NCI-H146 (cell line): Measurements from ENCODE around the gene KLK14.

Source experiments
- DNase-seq: peaks from one replicate; lab custom pipeline; 2025; lab: John Stamatoyannopoulos, UW

KLK14 gene

GRCh38 chr19:51082611-51083010 lies at the start of gene KLK14:
Gene KLK14, minus strand, starts transcription at chr19:51082887. Its CDS starts 273 bp downstream, at chr19:51082614.
- no peak for DNase-seq

- DNase-seq = no peak
Observed at GRCh38 chr19:51131780-51132680, 49.3 kb upstream of the KLK14 start.

DNA sequence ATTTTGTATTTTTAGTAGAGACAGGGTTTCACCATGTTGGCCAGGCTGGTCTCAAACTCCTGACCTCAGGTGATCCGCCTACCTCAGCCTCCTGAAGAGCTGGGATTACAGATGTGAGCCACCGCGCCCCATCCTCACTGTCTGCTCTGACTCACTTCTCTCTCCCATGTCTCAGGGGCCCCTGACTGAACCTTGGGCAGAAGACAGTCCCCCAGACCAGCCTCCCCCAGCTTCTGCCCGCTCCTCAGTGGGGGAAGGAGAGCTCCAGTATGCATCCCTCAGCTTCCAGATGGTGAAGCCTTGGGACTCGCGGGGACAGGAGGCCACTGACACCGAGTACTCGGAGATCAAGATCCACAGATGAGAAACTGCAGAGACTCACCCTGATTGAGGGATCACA lies 47.0 kb upstream of the KLK14 start:
- no peak for DNase-seq

- DNase-seq = no peak
Observed at GRCh38 chr19:51128227-51128626, 45.5 kb upstream of the KLK14 start.

DNA sequence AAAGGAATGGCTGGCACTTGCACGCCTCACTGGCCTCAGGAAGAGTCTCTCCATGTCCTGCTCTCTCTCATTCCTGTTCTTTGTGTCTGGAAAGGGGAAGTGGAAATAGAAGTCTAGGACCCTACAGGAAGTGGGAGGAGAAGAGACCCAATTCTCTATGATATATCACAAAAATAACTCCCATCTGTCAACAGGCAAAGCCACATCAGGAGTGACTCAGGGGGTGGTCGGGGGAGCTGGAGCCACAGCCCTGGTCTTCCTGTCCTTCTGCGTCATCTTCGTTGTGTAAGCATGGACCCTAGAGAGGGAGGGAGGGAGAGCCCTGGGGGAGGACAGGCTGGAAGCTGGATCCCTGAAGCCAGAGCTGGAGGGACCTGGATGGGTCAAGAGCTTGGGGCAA lies 45.1 kb upstream of the KLK14 start:
- no peak for DNase-seq

- no peak for DNase-seq
Observed at GRCh38 chr19:51127032-51127431, 44.3 kb upstream of the KLK14 start.

GRCh38 chr19:51125421-51126075 lies 42.9 kb upstream of the KLK14 start:
- DNase-seq = no peak

DNA sequence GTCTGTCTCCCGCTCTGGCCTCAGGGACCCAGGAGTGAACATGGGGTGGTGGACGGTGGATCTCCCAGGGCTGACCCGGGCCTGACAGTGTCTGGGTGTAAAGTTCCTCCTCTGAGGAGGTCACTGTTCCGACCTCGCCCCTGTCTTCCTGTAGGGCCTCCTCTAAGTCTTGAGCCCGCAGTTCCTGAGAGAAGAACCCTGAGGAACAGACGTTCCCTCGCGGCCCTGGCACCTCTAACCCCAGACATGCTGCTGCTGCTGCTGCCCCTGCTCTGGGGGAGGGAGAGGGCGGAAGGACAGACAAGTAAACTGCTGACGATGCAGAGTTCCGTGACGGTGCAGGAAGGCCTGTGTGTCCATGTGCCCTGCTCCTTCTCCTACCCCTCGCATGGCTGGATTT lies 42.0 kb upstream of the KLK14 start, which contains the start of gene SIGLEC9:
Gene SIGLEC9, plus strand, starts transcription at position 178 of the 400 bp plus-strand sequence. Its CDS starts 69 bp downstream, at position 247.
- no peak for DNase-seq

DNA sequence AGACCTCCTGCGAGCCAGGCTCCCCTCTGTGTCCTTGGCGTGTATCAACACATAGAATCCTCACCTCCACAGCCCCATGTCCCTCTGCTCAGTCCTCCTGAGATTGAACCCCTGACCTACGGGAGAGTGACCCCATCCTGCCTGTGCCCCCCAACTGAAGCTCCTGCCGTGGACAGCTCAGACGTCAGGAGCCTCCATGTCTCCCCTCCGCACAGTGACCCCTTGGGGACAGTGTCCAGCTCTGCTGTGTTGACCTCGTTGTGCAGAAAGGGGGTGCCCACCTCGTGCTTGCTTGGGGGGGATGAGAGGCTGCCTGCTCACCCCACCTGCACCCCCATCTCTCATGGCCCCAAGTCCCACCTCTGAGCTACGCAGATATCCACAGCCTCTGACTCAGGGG lies 41.5 kb upstream of the KLK14 start:
- no peak for DNase-seq

DNA sequence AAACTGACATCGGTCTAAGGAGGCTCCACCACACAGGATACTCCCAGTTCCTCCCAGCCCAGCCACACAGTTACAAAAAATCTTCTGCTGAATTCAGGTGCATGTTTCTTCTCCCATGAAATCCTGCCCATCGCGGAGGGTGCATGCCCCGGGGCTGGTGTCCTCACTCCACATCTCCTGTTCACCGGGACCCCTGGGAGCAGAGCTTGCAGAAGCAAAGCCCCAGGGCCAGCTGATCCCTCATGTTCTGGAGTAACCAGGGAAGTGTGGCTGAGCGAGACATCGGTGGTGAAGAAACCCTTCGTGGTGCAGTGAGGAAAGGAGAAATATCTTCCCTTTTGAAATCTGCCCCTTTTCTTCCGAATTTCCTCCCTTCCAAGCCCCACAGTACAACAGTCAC lies 41.1 kb upstream of the KLK14 start:
- no peak for DNase-seq

DNA sequence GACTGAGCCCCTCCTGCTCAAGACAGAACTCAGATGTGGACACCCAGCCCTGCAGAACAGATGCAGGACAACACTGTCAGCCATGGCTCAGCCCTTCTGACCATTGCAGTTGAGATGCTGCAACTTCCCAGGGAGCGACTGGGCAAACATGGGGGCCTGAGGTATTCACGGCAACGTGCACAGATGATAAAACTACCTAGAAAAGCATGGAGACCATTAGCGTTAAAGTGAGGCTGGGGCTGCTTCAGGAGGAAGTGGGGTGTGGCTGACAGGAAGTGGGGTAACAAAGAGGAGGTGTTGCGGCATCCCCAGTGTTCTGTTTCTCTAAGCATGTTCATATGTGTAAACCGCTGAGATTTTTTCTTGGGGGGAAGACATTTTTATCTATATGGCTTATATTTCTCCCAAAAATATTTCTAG lies 40.7 kb upstream of the KLK14 start:
- no peak for DNase-seq

- DNase-seq = no peak
Observed at GRCh38 chr19:51122112-51122981, 39.7 kb upstream of the KLK14 start.

GRCh38 chr19:51121257-51121656 lies 38.6 kb upstream of the KLK14 start:
- no peak for DNase-seq

- no peak for DNase-seq
Observed at GRCh38 chr19:51120160-51120559, 37.5 kb upstream of the KLK14 start.

DNA sequence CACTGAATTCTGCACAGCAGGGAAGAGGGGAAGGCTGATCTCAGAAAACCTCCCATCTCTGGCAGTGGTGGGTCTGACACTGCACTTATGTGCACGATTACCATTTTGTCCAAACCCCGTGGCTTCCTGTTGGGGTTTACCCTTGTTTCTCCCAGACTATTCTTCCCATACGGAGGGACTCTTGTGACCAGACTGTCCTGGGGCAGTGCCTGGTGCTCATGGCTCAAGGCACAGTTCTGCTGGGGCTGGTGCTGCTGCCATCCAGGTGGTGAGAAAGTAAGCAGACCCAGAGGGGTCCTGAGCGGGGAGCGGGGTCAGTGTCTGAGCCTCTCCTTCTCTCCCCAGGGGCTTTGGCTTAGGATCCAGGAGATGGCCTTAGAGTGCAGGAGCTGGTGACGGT lies 36.9 kb upstream of the KLK14 start:
- DNase-seq = no peak

DNA sequence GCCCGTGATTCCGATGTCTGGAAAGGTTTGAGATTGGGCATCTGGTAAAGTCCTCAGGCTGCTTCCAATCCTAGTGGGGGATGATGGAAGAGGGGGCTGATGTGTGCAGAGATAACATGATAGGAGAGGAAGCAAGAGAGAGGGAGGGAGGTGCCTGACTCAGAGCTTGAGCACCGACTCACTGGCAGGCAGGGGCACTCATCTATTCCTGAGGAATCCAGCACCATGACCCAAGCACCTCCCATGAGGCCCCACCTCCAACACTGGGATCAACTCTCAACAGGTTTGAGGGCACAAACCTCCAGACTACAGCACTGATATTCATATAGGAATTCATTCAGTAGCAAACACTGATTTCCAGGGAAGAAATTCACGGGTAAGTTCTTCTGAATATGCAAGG lies 36.4 kb upstream of the KLK14 start:
- no peak for DNase-seq

GRCh38 chr19:51116736-51117286 lies 34.1 kb upstream of the KLK14 start:
- DNase-seq = no peak

- DNase-seq = no peak
Observed at GRCh38 chr19:51114087-51114729, 31.5 kb upstream of the KLK14 start.

DNA sequence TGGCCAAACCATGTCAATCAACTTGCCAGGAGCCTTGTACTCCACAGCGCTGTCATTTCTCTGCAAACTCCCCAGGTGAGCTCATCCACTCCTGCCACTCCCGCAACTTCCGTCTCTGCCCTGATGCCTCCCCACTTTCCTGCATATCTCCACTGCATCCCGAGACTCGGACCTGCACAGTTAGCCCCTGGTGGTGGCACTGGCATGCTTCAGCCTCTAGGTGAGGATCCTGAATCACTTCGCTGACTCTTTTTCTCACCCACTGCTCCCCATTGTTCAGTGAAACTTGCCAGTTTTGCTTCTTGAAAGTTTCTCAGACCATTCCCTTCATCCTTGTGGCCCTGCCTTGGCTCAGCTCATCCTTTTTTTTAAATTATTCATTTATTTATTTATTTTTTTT lies 28.9 kb upstream of the KLK14 start:
- peak; percentile 14 for DNase-seq

DNA sequence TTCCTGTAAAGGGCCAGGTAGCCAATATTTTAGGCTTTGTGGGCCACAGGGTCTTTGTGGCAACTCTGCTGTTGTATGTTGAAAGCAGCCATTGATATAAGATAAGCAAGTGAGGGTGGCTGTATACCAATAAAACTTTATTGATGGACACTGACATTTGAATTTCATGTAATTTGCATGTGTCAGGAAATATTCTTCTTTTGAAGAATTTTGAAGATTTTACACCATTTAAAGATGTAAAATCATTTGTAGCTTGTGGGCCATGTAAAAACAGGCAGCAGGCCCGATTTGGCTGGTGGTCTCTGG lies 27.9 kb upstream of the KLK14 start:
- DNase-seq = no peak

DNA sequence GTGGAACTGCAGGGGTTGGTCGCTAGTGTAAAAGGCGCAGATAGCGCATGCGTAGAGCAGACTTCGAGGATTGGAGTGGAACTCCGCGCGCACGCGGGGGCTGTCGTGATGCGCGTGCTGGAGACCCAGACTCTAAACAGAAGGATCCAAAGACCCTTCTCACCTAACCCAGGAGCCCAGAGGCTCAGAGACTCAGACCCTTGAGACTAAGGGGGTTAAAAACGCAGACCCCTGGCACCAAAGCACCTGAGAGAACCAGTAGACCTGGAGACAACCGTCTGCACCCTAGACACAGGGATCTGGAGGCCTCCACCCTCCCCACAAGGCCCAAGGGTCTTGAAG lies 26.1 kb upstream of the KLK14 start:
- DNase-seq = no peak
